ENCODE results near the gene UBR4. TPM values are rescaled to one million over a fixed set of nuclear protein-coding genes. Genes with fewer than 3 reads are reported as not detected.
"Not testable (repeated sequence)": the region's sequence is repeated elsewhere in the genome, so short reads cannot be mapped to it uniquely, and the experiment has no call there.

The UBR4 gene
- polyA plus RNA-seq, 1 experiment = 80.0 TPM

DNA sequence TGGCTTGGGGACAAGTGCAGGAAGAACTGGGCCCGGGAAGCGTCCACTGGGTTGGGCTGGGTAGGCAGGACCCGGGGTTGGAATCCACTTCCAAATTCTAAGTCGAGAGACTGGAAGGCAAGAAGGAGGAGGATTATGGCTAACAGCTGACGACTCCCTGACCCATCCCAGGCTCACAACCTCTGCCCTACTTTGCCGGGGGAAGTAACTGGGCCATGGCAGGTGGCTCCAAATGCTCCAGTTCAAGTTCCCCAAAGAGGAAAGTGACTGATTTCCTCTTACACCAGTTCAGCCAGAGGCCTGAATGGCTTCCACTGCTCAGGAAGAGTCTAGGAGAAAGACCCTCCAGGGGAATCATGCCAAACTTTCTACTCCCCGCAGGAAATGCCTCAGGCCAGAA is 29.8 kb upstream of the UBR4 start:
- TF ChIP-seq, protein P1, sequence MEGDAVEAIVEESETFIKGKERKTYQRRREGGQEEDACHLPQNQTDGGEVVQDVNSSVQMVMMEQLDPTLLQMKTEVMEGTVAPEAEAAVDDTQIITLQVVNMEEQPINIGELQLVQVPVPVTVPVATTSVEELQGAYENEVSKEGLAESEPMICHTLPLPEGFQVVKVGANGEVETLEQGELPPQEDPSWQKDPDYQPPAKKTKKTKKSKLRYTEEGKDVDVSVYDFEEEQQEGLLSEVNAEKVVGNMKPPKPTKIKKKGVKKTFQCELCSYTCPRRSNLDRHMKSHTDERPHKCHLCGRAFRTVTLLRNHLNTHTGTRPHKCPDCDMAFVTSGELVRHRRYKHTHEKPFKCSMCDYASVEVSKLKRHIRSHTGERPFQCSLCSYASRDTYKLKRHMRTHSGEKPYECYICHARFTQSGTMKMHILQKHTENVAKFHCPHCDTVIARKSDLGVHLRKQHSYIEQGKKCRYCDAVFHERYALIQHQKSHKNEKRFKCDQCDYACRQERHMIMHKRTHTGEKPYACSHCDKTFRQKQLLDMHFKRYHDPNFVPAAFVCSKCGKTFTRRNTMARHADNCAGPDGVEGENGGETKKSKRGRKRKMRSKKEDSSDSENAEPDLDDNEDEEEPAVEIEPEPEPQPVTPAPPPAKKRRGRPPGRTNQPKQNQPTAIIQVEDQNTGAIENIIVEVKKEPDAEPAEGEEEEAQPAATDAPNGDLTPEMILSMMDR (IDR thresholded peaks at IDR 0.05; ENCODE audit: insufficient read depth, low read depth, low read length) = no peak
- peaks cover 33% of the 10 kb centered on the region for H3K36me3 ChIP-seq (ENCODE audit: control insufficient read depth, insufficient read depth, low read length)
- no peak for DNase-seq (ENCODE audit: low read depth)
- no peak overlapping the region for H3K4me3 ChIP-seq (ENCODE audit: low read depth, low read length)
- ChIA-PET POLR2A (no interaction called here), CTCF (interaction anchor here (1.0 to 2.3 kb wide), 6 partner anchors 7 to 414 kb away, joined by 4 to 13 read pairs (median 6); no protein-coding TSS in a partner anchor)
- no peaks in the 10 kb centered on the region for H3K27me3 ChIP-seq (ENCODE audit: control insufficient read depth, insufficient read depth, low read length)

DNA sequence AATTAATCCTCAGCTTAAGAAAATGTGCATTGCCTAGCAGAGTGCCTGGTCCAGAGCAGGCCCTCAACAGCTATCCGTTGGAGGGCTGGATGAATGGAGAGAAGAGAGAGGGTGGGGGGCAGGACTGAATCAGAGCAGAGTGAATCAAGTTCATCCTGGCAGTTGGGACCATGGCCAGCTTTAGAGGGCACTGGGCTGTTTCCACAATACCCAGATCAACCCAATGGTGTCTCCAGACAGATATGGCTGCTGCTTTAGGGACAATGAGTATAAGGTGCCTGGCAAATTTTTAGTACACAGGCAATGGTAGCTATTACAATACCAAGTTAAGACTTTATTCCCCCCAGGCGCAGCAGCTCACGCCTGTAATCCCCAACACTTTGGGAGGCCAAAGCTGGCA is 24.2 kb upstream of the UBR4 start:
- Histone ChIP-seq H3K4me3 (ENCODE audit: low read depth, low read length) (no peak overlapping the region), H3K27me3 (ENCODE audit: control insufficient read depth, insufficient read depth, low read length) (no peaks in the 10 kb centered on the region), H3K36me3 (ENCODE audit: control insufficient read depth, insufficient read depth, low read length) (peaks cover 33% of the 10 kb centered on the region)
- TF ChIP-seq, protein P1 (IDR thresholded peaks at IDR 0.05; ENCODE audit: insufficient read depth, low read depth, low read length) = no peak
- no peak for DNase-seq (ENCODE audit: low read depth)
- CTCF ChIA-PET = interaction anchor here (0.8 to 1.9 kb wide), 4 partner anchors 11 to 420 kb away, joined by 3 to 5 read pairs (median 4); no protein-coding TSS in a partner anchor
- POLR2A ChIA-PET = no interaction called here

DNA sequence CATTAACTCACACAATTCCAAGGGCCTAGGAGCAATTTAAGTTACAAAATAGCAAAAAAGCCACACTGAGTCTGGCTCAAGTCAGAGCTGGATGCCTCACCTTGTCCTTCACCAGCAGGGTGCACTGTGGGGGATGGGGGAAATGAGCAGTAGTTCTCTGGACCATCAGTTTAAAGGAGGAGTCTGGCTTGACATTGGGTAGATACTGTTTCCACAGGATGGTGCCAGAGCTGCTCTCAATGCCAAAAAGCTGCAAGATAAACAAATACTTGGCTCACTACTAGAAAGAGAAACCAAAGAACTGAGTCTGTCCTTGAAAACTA is 22.4 kb upstream of the UBR4 start:
- Histone ChIP-seq H3K36me3 (ENCODE audit: control insufficient read depth, insufficient read depth, low read length) (peaks cover 24% of the 10 kb centered on the region), H3K4me3 (ENCODE audit: low read depth, low read length) (no peak overlapping the region), H3K27me3 (ENCODE audit: control insufficient read depth, insufficient read depth, low read length) (no peaks in the 10 kb centered on the region)
- TF ChIP-seq, protein P1 (IDR thresholded peaks at IDR 0.05; ENCODE audit: insufficient read depth, low read depth, low read length) = 0 out of 2 replicates have a peak, but pooled peaks have one; percentile 16
- DNase-seq (ENCODE audit: low read depth) = no peak
- ChIA-PET CTCF (interaction anchor here (0.7 to 1.5 kb wide), 4 partner anchors 8 to 422 kb away, joined by 3 to 6 read pairs (median 3); no protein-coding TSS in a partner anchor), POLR2A (no interaction called here)

DNA sequence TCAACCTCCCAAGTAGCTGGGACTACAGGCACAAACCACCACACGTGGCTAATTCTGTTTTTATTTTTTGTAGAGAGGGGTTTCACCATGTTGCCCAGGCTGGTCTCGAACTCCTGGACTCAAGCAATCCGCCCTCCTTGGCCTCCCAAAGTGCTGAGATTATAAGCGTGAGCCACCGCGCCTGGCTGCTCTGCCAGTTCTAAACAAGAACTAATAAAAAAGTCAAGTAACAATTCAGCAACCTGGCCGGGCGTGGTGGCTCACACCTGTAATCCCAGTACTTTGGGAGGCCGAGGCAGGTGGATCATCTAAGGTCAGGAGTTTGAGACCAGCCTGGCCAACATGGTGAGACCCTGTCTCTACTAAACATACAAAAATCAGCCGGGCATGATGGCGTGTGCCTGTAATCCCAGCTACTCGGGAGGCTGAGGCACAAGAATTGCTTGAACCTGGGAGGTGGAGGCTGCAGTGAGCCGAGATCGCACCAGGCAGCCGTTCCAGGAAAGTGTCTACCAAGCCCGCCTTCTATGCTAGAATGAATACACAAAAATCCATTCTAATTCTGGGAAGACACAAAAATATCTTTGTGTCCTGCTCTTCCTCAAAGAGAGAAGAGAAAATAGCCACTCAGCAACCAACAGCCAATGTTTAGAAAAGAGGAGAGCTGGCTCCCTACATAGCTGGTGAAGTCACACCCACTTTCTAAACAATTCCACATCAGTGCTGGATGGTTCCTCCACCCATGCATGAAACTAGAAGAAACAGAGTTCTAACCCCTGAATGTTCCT is 21.9 kb upstream of the UBR4 start:
- CTCF ChIA-PET = interaction anchor here (0.7 to 1.8 kb wide), 5 partner anchors 9 to 422 kb away, joined by 3 to 10 read pairs (median 3); no protein-coding TSS in a partner anchor
- POLR2A ChIA-PET; DNase-seq (ENCODE audit: low read depth); H3K27me3 ChIP-seq (ENCODE audit: control insufficient read depth, insufficient read depth, low read length); H3K4me3 ChIP-seq (ENCODE audit: low read depth, low read length): not testable (repeated sequence)
- peaks cover 22% of the 10 kb centered on the region for H3K36me3 ChIP-seq (ENCODE audit: control insufficient read depth, insufficient read depth, low read length)

DNA sequence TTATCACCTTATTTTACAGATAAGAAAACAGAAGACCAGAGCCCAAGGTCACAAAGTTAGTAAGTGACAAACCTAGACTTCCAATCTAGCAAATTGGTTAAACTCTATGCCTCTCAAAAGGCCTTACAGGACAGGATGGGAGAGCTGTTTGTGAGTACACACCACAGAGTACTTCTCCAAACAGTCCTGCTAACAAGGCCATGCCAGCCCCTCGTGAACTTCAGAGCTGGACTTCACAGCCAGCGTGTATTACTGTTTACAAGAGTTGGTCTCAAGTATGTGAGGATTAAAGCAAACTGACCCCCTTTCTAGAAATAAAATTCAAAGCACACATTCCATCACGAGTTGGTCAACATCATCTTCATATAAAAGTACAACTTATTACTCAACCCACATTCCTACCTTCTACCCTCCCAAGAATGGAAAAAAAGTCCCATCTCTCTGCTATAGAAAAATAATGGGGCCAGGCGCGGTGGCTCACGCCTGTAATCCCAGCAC is 19.8 kb upstream of the UBR4 start:
- CTCF ChIA-PET = interaction anchor here (1.8 kb wide), 1 partner anchor 11 kb away, joined by 10 read pairs; no protein-coding TSS in a partner anchor

More for the DNA sequence above, 19.8 kb upstream of the UBR4 start:
- Histone ChIP-seq H3K4me3 (ENCODE audit: low read depth, low read length) (no peak overlapping the region), H3K36me3 (ENCODE audit: control insufficient read depth, insufficient read depth, low read length) (peaks cover 27% of the 10 kb centered on the region), H3K27me3 (ENCODE audit: control insufficient read depth, insufficient read depth, low read length) (no peaks in the 10 kb centered on the region)
- DNase-seq (ENCODE audit: low read depth) = no peak
- TF ChIP-seq, protein P1 (IDR thresholded peaks at IDR 0.05; ENCODE audit: insufficient read depth, low read depth, low read length) = no peak
- POLR2A ChIA-PET = no interaction called here

Measured in BJ (cell line).